Stimulated activated CD4-positive, alpha-beta T cell treated with anti-CD3 and anti-CD28 coated beads, Interleukin-15, amount 100 ng/mL, for 1 hour (primary cell): ENCODE data around the gene AKAP13.

ENCODE experiments used
- DNase-seq, 2 donors: peaks; one replicate each; pipeline ENCODE4 v3.0.0-alpha.2; 2020; ENCODE audit warnings: low read depth in 1 of 2, low spot score in 1 of 2

The AKAP13 gene

GRCh38 chr15:85498471-85498870, 118.1 kb downstream of the AKAP13 start:
- no peak for DNase-seq

- DNase-seq: no peak
These were observed 119.0 kb downstream of the AKAP13 start for GRCh38 chr15:85499371-85499887.

- no peak for DNase-seq
These were observed 119.8 kb downstream of the AKAP13 start for GRCh38 chr15:85500060-85500708.

GRCh38 chr15:85500729-85501128, 120.3 kb downstream of the AKAP13 start:
- DNase-seq: no peak

- no peak for DNase-seq
These were observed 121.2 kb downstream of the AKAP13 start for GRCh38 chr15:85501574-85501973.

GRCh38 chr15:85503151-85503799, 122.9 kb downstream of the AKAP13 start:
- no peak for DNase-seq

GRCh38 chr15:85504749-85505676, 124.6 kb downstream of the AKAP13 start:
- DNase-seq: no peak

GRCh38 chr15:85507114-85507513, 126.7 kb downstream of the AKAP13 start:
- DNase-seq: no peak

- no peak for DNase-seq
These were observed 129.6 kb downstream of the AKAP13 start for GRCh38 chr15:85509973-85510372.

- DNase-seq: no peak
These were observed 134.0 kb downstream of the AKAP13 start for GRCh38 chr15:85514413-85514812.

- no peak for DNase-seq
These were observed 134.8 kb downstream of the AKAP13 start for GRCh38 chr15:85515212-85515611.

GRCh38 chr15:85517086-85517485, 136.7 kb downstream of the AKAP13 start:
- no peak for DNase-seq

- no peak for DNase-seq
These were observed 138.8 kb downstream of the AKAP13 start for GRCh38 chr15:85518979-85519761.

GRCh38 chr15:85520650-85521049, 140.2 kb downstream of the AKAP13 start:
- no peak for DNase-seq

GRCh38 chr15:85523530-85523929, 143.1 kb downstream of the AKAP13 start:
- DNase-seq: no peak

- no peak for DNase-seq
These were observed 145.4 kb downstream of the AKAP13 start for GRCh38 chr15:85525755-85526154.

GRCh38 chr15:85527895-85528294, 147.5 kb downstream of the AKAP13 start:
- no peak for DNase-seq

GRCh38 chr15:85530079-85530478, 149.7 kb downstream of the AKAP13 start:
- DNase-seq: no peak

GRCh38 chr15:85531083-85531482, 150.7 kb downstream of the AKAP13 start:
- DNase-seq: no peak

GRCh38 chr15:85532689-85533088, 152.3 kb downstream of the AKAP13 start:
- no peak for DNase-seq

GRCh38 chr15:85534031-85534430, 153.6 kb downstream of the AKAP13 start:
- no peak for DNase-seq
